Fibroblast of lung (primary cell): ENCODE measurements around the gene NACC1.

ENCODE experiments used
- EZH2 ChIP-seq: IDR thresholded peaks from 2 replicates; pipeline ENCODE4 v1.5.1; 2012; ENCODE audit warnings: low read length, control low read depth, mild to moderate bottlenecking; ENCODE audit errors: missing control alignments
- TF ChIP-seq, protein P1 (sequence below), 2 donors: IDR thresholded peaks in 1 of 2; conservative IDR thresholded peaks in 1 of 2; 1 replicate in 1 of 2; 2 replicates in 1 of 2; pipeline ENCODE4 v1.5.1; 2011 to 2012; ENCODE audit warnings: low read length in 2 of 2, control low read depth in 1 of 2, inconsistent platforms in 1 of 2, low read depth in 1 of 2, mild to moderate bottlenecking in 1 of 2

DNA sequence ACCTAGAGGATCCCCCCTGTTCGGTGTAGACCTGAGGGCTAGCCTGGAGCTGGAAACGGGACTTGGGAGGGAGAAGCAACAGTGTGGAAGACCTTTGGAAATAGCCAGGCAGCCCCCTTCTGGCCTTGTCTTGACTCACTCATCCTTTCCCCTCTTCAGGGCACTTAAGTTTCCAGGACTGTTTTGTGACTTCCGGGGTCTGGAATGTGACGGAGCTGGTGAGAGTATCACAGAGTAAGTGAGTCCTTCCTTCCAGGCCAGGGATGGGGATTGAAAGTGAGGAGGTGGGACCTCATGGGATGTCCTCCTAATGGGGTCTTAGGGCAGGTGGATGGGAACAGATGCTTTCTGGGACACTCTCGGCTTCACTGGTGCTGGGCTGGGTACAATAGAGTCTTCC is 44.8 kb upstream of the NACC1 start:
- TF ChIP-seq EZH2, result no peak
- TF ChIP-seq, protein P1, sequence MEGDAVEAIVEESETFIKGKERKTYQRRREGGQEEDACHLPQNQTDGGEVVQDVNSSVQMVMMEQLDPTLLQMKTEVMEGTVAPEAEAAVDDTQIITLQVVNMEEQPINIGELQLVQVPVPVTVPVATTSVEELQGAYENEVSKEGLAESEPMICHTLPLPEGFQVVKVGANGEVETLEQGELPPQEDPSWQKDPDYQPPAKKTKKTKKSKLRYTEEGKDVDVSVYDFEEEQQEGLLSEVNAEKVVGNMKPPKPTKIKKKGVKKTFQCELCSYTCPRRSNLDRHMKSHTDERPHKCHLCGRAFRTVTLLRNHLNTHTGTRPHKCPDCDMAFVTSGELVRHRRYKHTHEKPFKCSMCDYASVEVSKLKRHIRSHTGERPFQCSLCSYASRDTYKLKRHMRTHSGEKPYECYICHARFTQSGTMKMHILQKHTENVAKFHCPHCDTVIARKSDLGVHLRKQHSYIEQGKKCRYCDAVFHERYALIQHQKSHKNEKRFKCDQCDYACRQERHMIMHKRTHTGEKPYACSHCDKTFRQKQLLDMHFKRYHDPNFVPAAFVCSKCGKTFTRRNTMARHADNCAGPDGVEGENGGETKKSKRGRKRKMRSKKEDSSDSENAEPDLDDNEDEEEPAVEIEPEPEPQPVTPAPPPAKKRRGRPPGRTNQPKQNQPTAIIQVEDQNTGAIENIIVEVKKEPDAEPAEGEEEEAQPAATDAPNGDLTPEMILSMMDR (conservative IDR thresholded peaks at IDR 0.05 in 1 of 2, IDR thresholded peaks at IDR 0.05 in 1 of 2; ENCODE audit: low read depth in 1 of 2, low read length in 2 of 2), result no peak
